ENCODE measurements around the gene PLOD2.

Gene PLOD2

DNA sequence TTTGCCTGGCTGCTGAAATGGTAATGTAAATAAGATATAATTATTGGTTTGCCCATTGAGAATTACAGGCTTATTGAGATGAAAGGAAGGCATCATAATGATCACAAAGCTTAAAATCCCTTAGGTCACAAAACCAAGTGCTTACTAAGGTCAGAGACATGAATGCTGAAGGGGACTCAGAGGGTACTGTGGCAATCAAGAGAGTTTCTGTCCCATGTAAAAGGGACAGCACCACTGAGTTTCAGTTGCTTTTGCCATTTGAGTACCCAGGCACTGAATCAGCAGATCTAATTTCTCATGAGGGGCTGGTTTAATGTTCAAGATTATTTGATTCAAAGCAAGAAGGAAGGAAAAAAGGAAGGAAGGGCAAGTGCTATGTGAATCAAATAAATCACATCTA is 127.0 kb downstream of the PLOD2 start:
- no peak for DNase-seq

DNA sequence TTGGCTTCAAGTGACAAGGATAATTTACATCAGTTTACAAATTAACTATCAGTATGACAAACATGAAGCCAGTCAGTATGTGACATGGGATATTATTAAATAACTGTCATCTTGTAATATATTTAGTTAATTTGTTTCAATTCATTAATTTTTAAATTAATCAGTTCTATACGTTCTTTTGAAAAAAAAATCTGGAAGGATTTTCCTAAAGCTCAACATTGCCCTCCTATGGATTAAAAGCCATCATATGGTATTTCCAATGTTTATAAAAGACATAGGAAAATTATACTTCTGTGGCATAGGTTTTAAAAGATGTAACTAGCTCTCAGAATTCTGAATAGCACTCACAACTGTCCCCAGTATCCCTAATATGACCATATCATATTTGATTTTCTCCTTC is 134.4 kb downstream of the PLOD2 start:
- no peak for DNase-seq

DNA sequence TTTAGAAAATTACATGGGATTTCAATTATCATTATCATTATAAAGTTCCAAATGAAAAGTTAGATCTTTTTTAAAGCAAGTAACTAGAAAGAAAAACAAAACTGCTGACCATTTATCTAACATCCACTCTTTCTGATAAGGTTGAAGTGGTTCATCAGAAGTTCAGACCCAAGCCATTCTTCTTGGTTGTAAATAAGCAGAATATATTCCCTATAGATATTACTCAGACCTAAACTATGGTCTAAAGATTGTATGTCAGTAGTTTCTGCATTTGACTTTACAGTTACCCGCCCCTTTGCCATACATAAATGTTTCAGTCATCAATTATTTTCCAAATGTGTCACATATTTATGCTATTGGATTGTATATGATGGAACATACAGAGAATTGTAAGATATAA is 136.7 kb downstream of the PLOD2 start:
- no peak for DNase-seq

DNA sequence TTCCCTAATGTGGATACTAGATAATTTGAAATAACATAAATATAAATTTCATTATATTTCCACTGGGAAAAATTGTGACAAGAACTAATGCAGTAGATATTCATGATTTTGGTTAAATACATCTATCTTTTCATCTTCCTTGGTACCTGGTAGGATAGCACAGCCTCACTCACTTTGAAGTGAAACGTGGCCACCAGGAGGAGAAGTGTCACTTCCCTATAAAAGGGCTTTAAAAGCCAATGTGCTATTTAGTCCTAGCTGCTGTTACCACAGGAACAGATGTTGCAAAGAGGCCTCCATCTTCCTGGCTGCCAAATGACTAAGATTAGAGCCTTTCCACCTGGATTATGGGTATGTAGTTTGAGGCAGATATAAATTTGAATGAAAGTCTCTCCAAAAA is 140.0 kb downstream of the PLOD2 start:
- DNase-seq: peak; percentile 26 to 41

DNA sequence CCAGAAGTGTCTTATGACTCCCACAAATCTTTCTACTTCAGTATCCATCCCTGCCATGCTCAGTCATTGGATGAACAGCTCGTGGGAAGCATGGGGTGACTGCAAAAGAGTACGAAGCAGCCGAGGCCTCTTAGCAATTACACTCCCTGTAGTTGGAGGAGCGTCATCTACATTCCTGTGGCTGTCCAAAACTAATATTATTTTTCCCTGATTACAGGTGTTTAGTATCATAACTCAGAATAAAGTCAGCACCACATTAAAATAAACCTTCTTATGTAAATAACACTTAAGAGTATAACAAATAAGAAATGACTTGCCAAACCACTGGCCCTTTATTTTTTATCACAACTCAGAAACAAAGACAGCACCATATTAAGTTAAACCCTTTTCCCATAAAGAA is 141.5 kb downstream of the PLOD2 start:
- DNase-seq: no peak
